Measurements from ENCODE around the gene TAS1R1.
A peak's percentile ranks its signal among the peaks of the same experiment; 100 is the strongest.
"Not testable (repeated sequence)": the region's sequence is repeated elsewhere in the genome, so short reads cannot be mapped to it uniquely, and the experiment has no call there.

Gene TAS1R1

DNA sequence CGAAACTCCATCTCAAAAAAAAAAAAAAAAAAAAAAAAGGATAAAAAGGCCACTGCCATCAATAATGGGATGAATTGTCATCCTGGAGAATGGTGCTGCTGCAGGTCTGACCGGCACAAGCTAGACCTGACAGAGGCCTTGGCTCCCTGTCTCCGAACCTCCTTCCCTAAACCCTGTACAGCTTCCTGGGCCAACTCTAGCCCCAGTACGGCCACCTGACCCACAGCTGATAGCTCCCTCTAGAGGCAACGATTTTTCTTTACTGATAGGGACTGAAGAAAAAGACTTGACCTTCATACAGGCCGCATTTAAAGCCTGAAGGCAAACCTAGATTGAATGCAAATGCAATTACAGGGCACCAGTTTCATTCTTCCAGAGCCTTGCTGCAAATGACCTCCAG, 31.5 kb upstream of the TAS1R1 start:
- DNase-seq = peak; percentile 59

DNA sequence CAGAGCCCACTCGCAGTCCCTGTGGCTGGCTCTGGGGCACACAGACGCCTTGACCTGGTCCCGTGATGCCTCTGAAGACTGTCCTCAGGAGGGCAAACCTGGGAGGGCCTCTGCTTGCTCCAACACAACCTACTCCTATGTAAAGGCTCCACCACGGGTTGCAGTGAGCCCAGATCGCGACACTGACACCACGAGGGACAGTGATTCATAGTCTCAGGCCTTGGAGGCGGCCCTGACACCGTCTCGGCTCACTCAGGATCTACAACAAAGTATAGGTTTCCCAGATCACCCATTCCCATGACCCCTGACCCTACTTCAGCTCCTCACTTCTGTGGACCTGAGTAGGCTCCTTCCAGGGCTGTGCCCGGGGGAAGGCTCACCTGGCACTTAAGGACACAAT, 28.8 kb upstream of the TAS1R1 start:
- DNase-seq = no peak

DNA sequence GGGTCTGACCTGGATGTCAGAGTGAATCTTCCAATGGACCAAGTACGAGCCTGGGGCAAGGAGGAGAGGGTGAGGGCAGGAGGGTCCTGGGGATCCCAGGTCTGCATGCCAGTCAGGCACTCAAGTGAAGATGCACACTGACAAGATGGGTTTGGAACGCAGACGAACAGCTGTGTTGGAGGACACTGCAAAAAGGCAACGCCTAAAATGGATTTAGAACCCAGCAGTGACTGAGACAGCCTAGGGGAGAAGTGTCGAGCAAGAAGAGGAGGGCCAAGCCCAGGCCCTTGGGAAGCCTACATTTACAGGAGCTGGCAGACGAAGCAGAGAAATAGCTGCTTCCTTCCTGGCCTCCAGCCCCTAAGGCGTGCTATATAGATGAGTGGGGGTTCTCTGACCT, 26.6 kb upstream of the TAS1R1 start:
- DNase-seq = no peak

DNA sequence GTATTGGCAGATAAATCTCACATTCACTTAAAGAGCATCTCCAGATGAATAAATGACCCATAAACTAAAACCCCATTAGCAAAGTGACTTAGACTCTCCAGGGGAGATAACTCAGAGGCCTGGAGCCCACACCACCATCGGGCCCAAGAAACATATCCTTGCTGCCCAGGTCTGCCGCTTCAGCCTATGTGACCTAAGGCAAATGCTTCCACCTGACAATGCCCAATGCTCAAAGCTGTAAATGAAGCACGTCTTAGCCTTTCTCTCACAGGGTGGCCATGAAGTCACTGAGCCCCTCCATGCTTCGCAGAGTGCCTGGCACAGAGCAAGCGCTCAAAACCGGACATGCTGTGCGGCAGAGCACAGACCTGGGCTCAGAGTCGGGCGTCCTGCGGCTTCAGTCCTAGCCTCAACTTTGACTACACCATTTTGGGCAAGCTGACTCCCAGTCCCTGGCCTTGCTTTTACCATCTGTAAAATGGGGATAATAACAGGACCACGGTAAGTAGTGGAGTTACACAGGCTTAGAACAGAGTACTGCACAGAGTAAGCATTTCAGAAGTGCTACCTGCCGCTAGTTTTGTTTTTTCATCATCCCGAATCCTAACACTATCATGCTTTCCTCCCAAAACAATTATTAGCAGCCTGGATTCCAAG, 24.5 kb upstream of the TAS1R1 start:
- DNase-seq = no peak

DNA sequence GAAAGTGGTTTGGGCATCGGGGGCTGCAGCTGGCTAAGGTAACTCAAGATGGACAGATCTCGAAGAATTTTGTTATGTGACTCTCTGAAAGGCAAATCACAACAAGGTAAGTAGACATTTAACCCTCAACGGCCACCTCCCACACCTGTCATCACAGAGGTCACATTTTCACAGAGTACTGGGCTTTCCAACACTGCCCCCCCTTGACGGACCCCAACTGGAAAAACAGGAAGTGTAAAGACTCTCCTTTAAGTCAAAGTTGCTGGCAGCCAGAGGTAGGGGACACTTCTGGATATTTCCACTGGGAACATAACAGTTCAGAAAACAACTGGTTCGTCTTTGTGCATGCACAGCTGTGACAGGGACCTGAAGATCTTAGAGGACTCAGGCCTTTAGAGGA, 23.1 kb upstream of the TAS1R1 start:
- no peak for DNase-seq

DNA sequence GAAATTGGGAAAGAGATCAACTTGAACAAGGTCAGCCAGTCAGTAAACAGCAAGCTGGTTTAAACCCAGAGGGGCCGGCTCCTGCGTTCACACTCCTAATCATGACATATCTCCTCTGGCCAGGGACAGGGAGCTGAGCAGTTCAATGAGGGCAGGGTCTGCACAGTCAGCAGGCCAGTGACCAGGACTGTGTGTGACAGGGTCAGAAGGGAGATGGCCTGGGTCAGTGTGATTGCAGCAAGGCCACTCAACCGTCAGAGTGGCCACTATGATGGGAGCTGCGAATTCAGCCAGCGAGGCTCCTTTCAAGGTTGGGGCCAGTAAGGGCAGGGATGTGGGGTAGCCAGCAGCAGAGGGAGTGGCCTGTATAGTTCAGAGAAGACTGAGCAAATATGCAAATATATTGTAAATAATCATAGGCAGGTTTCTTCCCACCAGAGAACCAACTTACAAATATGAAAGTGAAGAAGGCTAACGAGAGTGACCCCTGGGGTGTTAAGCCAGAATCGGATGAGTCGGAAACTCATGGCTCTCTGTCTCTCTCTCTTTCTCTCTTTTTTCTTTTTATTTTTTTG, 20.8 kb upstream of the TAS1R1 start:
- DNase-seq = no peak

DNA sequence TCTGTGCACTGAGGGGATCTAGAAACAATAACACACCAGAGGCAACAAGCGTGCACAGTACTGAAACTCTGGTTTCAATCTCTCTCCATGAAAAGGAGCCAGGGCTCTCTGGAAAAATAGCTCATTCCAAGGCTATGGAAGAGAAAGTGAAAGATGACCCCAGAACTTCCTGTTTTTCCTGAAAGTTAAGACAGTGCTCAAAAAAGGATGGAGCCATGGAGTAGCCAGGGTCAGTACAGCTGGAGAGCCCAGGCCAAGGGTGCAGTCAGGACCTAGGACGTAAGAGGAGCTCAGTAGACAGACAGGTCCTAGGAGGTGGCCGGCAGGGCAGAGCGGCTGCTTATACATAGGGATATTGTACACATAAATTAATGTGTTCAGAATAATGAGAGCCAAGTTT, 19.9 kb upstream of the TAS1R1 start:
- peak; percentile 5 for DNase-seq

DNA sequence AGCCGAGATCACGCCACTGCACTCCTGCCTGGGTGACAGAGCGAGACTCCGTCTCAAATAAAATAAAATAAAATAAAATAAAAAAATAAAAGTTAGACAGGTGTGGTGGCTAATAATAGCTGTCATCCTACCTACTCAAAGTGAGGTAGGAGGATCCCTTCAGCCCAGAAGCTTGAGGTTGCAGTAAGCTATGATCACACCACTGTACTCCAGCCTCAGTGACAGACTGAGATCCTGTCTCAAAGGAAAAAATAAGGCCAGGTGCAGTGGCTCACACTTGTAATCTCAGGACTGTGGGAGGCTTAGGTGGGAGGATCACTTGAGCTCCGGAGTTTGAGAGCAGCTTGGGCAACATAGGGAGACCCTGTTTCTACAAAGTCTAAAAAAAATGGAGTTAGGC, 18.8 kb upstream of the TAS1R1 start:
- DNase-seq = no peak

DNA sequence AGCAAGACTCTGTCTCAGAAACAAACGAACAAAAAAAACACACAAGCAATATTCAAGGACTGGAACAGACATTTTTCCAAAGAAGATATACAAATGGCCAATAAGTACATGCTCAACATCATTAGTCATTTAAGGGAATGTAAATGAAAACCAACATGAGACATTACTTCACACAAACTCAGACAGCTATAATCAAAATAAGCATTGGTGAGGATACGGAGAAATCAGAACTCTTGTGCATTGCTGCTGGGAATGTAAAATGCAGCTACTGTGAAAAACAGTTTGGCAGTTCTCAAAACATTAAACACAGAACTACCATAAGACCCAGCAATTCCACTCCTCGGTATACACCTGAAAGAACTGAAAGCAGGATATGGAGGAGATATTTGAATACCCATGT, 16.2 kb upstream of the TAS1R1 start:
- DNase-seq = no peak

DNA sequence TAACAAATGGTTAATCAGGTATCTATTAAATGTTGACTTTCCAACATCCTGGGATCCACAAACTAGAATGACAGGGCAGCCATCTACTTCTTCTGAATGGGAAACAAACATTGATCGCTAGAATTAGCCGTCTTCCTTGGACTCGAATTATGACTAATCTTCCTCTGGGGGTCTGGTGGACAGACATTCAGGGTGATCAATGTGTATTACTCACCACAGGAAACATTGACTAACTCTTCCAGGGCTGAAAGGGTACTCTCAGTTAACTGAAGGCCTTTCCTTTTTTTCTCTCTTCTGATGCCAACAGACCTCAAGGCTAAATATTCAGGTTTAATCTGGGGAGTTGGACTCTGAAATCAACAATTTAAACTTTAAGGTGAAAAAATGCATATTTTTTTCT, 10.3 kb upstream of the TAS1R1 start:
- DNase-seq = no peak

DNA sequence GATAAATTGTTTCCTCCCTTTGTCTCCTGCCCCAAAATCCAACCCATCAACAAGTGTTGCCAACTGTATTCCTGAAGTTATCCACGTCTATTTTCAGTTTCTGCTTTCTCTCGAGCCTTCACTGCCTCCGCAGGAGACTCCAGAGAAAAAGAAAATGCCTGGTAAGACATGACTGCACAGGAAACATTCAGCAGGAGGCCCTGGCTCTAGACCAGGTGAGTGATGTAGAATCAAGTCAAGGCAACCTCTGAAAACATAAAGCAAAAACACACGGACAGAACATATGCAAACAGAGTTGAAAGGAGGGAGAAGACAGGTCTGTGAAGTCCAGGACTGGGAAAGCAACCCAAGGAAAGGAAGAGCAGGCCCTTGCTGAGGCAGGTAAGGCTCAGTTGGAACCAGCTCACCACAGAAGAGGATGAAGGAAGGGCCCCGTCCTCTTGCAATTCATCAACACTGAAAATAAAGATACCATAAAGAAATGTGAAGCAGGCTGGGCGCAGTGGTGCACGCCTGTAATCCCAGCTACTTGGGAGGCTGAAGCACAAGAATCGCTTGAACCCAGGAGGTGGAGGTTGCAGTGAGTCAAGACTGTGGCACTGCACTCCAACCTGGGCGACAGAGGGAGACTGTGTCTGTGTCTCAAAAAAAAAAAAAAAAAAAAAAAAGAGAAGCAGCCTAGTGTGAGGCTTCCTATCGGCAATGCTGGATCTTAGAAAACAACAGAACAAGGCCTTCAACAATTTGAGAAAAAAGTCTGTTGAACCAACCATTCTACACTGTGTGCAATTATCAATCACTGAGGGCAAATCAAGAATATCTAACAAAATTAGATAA, 9.6 kb upstream of the TAS1R1 start:
- no peak for DNase-seq

DNA sequence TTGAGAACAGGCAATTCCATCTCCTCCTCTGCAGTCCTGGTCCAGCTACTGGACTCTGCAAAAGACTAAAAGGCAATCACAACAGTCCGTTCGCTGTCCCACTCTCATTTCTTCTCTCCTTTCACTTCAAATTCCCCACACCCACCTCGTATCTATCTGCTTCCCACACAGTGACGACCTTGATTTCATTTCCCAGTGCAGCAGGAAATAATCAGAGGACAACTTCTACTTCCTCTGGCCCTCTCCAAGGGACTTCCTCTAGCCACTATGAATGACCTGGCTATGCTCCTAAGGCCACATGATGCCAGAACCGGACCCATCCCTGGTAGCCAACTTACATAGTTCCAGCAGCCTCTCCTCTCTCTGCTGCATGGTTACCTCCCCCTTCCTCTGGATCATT, 8.8 kb upstream of the TAS1R1 start:
- DNase-seq = peak; percentile 7

DNA sequence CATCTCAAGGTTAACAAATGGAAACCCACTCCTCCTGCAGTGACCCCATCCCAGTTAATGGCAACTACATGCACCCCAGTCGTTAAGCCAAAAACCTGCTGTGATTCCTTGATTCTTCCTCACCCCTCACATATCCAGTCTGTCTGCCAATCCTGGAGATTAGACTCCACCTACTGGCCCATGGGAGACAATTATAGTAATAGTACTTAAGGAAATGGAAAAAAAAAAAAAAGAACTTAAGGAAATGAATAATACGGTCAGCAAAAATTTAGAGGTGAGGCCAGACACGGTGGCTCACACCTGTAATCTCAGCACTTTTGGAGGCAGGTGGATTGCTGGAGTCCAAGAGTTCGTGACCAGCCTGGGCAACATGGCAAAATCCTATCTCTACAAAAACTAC, 7.8 kb upstream of the TAS1R1 start:
- DNase-seq = no peak

DNA sequence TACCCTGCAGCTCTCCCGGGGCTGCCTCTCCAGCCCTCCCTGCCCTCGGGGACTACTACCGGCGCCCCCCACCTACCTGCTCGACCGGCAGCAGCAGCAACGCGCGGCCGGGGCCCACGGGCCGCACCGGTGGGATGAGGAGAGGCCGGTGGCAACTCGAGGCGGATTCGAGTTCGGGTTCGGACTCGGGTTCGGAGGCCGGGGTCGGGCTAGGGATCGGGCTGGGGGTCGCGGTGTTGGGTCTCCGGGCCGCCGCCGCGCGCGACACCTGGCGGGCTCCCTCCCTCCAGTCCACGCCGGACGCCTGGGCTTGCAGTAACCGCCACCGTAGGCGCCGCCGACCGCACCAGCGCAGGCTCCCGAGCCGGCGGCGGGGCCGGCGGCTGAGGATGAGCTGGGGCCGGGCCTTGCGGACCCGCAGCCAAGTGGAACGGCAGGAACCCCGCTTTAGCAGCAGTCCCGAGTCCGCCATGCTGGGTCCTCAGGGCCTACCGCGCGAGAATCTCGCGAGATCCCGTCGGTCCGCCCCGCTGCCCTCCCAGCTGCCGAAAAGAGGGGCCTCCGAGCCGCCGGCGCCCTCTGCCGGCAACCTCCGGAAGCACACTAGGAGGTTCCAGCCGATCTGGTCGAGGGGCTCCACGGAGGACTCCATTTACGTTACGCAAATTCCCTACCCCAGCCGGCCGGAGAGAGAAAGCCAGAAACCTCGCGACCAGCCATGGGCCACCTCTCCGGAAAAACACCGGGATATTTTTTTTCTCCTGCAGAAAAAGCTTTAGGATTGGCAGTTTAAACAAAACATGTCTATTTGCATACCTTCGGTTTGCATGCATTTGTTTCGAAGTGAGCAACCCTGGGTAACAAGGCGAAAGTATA, 838 bp upstream of the TAS1R1 start, which contains the start of gene NOL9:
Gene NOL9 (minus strand): TSS at position 483 of the 876 bp plus-strand sequence. CDS start 11 bp downstream, at position 472.
- DNase-seq = peak; percentile 94

DNA sequence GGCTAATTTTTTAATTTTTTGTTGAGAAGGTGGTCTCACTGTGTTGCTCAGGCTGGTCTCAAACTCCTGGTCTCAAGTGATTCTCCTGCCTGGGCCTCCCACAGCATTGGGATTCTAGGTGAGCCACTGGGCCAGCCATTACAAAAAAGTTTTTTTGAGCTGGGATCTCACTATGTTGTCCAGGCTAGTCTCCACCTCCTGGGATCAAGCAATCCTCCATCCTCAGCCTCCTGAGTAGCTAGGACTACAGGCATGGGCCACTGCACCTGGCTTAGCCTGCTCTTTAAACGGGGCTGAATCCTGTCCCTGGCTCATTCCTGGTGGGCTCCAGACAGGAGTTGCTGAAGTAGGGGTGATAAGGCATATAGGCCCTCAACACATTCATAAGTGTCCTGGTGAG, 2.5 kb downstream of the TAS1R1 start:
- DNase-seq = no peak

DNA sequence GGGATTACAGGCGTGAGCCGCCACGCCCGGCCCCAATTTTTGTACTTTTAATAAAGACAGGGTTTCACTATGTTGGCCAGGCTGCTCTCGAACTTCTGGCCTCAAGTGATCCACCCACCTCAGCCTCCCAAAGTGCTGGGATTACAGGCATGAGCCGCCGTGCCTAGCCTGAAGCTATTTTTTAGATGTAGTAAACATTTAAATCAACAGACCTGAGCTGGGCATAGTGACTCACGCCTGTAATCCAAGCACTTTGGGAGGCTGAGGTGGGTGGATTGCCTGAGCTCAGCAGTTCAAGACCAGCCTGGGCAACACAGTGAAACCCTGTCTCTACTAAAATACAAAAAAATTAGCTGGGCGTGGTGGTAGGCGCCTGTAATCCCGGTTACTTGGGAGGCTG, 4.1 kb downstream of the TAS1R1 start:
- not testable (repeated sequence) for DNase-seq

DNA sequence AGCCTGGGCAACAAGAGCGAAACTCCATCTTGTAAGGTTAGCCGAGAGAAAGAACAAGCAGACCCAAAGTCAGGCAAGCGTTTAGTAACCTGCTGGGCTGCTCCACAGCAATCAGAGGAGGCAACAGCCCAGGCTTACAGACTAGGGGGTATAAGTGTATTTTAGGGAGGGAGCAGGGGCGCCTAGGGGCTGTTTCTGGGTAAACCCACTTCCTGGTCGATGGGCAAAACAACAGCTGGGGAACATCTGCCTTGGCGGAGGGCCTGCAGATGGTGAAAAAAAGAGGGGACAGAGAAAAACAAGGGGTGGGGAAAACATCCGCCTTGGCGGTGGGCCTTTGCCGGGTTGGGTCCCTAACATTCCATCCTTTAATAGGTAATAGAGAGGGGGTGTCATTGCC, 5.2 kb downstream of the TAS1R1 start:
- no peak for DNase-seq

DNA sequence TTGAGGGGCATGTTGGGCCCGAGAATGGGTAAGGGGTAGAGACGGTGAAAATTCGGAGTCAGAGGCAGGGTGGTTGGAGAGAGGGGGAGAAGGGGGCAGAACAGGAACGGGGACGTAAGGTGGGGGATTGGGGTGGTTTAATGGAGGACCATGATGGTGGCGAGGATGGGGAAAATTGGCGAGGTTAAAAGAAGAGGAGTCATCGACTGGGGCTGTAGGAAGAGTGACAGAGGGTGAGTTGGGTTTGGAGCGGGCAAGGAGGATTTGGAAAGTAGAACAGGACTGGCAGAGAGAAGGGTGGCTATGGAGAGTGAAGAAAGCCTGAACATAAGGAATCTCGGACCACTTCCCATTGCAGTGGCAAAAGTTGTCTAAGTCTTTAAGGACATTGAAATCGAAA, 13.9 kb downstream of the TAS1R1 start:
- no peak for DNase-seq

DNA sequence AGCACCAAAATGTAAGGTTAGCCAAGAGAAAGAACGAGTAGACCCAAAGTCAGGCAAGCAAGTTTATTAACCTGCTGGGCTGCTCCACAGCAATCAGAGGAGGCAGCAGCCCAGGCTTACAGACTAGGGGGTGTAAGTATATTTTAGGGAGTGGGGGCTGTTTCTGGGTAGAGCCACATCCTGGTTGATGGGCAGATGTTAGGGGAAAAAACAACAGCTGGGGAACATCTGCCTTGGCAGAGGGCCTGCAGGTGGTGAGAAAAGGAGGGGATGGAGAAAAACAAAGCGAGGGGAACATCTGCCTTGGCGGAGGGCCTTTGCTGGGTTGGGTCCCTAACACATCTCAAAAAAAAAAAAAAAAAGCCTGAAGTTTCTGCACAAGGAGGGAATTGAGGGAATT, 15.0 kb downstream of the TAS1R1 start:
- DNase-seq = no peak

DNA sequence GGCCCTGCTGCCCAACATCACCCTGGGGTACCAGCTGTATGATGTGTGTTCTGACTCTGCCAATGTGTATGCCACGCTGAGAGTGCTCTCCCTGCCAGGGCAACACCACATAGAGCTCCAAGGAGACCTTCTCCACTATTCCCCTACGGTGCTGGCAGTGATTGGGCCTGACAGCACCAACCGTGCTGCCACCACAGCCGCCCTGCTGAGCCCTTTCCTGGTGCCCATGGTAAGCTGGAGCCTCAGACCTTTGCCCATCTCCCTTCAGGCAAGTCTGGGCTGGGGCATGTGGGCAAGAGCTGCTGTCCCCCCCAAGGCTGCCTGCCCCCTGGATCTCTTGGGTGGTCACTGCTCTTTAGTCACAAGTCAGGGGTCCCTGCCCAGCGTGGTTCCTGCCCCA, 15.9 kb downstream of the TAS1R1 start:
- no peak for DNase-seq

DNA sequence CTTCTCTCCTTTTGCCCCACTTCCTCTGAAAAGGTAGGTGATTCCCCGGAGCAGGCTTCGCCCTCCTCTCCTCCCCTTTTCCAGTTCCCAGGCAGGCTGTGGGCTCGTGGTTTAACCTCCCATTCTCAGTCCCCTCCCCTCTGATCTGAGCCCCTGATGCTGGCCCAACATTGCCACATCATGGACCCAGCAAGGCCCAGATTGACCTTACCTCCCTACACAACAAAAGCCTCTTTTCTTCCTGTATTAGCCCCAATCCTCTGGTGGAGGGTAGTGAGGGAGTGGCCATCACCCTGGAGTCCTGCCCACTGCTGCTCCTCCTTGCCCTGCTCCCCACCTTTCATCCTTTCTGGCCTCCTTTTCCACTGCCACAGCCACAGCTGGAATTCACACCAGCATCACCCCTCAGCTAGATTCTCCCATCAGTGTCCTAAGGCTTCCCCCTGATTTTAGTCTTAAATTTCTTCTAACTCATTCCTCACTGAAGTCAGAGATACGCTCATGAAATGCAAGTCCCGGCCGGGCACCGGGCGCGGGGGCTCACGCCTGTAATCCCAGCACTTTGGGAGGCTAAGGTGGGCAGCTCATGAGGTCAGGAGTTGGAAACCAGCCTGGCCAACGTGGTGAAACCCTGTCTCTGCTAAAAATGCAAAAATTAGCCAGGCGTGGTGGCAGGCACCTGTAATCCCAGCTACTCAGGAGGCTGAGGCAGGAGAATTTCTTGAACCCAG, 17.7 kb downstream of the TAS1R1 start:
- DNase-seq = no peak

DNA sequence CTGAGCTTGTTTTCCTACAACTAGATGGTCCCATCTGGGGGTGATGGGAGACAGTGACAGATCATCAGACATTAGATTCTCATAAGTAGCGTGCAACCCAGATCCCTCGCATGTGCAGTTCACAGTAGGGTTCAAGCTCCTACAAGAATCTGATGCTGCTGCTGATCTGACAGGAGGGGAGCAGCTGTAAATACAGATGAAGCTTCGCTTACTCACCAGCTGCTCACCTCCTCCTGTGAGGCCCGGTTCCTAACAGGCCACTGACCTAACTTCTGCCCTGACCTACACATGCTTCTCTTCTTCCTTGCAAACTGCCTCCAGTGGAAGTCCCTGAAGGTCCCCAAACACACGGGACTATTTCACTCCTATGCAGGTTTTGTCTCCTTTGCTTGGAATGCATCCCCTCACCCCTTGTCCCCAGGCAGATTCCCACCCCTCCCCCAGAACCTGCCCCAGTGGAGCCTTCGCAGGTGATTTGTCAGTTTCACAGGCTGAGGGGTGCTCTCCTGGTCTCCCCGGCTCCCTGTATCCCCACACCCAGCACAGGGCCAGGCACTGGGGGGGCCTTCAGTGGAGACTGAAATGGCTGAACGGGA, 19.0 kb downstream of the TAS1R1 start:
- DNase-seq = no peak

All from inflammatory macrophage treated with lipopolysaccharide for 4 hours (primary cell).